GM12872 (cell line): ENCODE results near the gene PHACTR1.

ENCODE experiments used
- CTCF ChIP-seq: IDR thresholded peaks from 3 replicates; pipeline ENCODE4 v1.5.1; 2011; ENCODE audit warnings: low read depth, mild to moderate bottlenecking, low read length, moderate library complexity; ENCODE audit not compliant: insufficient read depth

Gene PHACTR1

GRCh38 chr6:13195803-13196202 lies 479.2 kb downstream of the PHACTR1 start:
- no peak for TF ChIP-seq CTCF

GRCh38 chr6:13198168-13198567 lies 481.6 kb downstream of the PHACTR1 start:
- TF ChIP-seq CTCF = no peak

GRCh38 chr6:13201336-13201735 lies 484.8 kb downstream of the PHACTR1 start:
- no peak for TF ChIP-seq CTCF

- no peak for TF ChIP-seq CTCF
Measured at GRCh38 chr6:13203145-13203544, 486.6 kb downstream of the PHACTR1 start.

- TF ChIP-seq CTCF = no peak
Measured at GRCh38 chr6:13205106-13205505, 488.5 kb downstream of the PHACTR1 start.

GRCh38 chr6:13212096-13212495 lies 495.5 kb downstream of the PHACTR1 start:
- no peak for TF ChIP-seq CTCF

GRCh38 chr6:13212538-13212937 lies 496.0 kb downstream of the PHACTR1 start:
- TF ChIP-seq CTCF = no peak

- no peak for TF ChIP-seq CTCF
Measured at GRCh38 chr6:13215390-13215789, 498.8 kb downstream of the PHACTR1 start.
